ENCODE results near the gene RUSC1. TPM values are rescaled to one million over a fixed set of nuclear protein-coding genes. Genes with fewer than 3 reads are reported as not detected.

The RUSC1 gene, protein sequence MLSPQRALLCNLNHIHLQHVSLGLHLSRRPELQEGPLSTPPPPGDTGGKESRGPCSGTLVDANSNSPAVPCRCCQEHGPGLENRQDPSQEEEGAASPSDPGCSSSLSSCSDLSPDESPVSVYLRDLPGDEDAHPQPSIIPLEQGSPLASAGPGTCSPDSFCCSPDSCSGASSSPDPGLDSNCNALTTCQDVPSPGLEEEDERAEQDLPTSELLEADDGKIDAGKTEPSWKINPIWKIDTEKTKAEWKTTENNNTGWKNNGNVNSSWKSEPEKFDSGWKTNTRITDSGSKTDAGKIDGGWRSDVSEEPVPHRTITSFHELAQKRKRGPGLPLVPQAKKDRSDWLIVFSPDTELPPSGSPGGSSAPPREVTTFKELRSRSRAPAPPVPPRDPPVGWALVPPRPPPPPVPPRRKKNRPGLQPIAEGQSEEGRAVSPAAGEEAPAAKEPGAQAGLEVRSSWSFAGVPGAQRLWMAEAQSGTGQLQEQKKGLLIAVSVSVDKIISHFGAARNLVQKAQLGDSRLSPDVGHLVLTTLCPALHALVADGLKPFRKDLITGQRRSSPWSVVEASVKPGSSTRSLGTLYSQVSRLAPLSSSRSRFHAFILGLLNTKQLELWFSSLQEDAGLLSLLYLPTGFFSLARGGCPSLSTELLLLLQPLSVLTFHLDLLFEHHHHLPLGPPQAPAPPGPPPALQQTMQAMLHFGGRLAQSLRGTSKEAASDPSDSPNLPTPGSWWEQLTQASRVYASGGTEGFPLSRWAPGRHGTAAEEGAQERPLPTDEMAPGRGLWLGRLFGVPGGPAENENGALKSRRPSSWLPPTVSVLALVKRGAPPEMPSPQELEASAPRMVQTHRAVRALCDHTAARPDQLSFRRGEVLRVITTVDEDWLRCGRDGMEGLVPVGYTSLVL
- 10 to 100 TPM; 20.2 to 23.9 TPM for total RNA-seq

DNA sequence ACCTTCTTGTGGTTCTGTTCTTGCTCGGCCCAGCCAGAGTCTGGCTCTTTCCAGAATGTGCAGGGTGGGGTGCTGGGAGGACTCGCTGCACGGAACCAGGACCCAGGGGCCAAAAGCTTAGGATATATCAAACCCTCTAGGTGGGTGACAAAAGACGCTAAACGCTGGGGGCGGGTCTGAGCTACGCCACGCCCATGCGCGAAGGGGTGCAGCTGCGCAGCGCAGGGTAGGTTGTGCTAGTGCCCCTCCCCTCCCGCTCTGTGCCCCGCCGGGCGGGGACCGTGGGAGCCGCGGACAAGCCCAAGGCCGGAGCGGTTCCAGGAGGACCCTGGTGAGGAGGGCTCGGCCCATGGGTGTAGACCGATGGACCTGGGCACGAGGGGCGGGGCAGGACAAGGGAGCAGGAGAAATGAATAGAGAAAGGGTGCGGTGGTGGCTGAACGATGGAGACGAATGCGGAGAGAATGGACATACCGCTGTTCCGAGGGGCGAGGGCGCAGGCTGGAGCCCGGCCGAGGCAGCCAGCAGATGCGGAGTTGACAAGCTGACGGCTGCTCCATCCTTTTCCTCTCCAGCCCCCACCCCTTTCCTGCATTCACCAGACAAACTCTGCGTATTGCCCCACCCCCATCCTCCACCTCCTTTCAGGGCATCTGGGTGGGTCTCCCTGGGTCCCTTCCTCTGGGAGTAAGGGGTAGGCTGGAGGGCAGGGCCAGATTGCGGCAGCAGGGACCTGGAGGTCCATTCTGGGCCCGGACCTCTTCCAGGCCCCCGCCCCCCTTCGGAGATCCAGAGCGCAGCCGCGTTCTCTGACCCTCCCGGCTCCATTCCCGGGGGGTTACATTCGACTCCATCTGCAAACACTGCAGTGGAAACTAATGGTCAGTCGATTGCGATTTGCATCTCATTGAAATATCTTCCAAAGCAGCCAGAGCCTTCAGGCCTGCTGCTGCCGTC, at the start of gene RUSC1:
Gene RUSC1 (plus strand): TSS at position 234 of the 957 bp plus-strand sequence. CDS start 880 bp downstream, outside the sequence.
- Histone ChIP-seq H3K36me3 (peaks cover 13% of the 10 kb centered on the region), H3K27ac (peak within 1 kb of the TSS; percentile 97 to 99), H3K27me3 (no peaks in the 10 kb centered on the region), H3K4me1 (peaks cover 0 to 45% of the 10 kb centered on the region in 2 donors), H3K9me3 (no peaks in the 10 kb centered on the region), H3K4me3 (peak within 1 kb of the TSS; percentile 41 to 80)
- DNase-seq (ENCODE audit: low spot score): peak; percentile 84
- TF ChIP-seq, protein P1, sequence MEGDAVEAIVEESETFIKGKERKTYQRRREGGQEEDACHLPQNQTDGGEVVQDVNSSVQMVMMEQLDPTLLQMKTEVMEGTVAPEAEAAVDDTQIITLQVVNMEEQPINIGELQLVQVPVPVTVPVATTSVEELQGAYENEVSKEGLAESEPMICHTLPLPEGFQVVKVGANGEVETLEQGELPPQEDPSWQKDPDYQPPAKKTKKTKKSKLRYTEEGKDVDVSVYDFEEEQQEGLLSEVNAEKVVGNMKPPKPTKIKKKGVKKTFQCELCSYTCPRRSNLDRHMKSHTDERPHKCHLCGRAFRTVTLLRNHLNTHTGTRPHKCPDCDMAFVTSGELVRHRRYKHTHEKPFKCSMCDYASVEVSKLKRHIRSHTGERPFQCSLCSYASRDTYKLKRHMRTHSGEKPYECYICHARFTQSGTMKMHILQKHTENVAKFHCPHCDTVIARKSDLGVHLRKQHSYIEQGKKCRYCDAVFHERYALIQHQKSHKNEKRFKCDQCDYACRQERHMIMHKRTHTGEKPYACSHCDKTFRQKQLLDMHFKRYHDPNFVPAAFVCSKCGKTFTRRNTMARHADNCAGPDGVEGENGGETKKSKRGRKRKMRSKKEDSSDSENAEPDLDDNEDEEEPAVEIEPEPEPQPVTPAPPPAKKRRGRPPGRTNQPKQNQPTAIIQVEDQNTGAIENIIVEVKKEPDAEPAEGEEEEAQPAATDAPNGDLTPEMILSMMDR (IDR thresholded peaks at IDR 0.05): peak in 1 of 2 donors; percentile 16

DNA sequence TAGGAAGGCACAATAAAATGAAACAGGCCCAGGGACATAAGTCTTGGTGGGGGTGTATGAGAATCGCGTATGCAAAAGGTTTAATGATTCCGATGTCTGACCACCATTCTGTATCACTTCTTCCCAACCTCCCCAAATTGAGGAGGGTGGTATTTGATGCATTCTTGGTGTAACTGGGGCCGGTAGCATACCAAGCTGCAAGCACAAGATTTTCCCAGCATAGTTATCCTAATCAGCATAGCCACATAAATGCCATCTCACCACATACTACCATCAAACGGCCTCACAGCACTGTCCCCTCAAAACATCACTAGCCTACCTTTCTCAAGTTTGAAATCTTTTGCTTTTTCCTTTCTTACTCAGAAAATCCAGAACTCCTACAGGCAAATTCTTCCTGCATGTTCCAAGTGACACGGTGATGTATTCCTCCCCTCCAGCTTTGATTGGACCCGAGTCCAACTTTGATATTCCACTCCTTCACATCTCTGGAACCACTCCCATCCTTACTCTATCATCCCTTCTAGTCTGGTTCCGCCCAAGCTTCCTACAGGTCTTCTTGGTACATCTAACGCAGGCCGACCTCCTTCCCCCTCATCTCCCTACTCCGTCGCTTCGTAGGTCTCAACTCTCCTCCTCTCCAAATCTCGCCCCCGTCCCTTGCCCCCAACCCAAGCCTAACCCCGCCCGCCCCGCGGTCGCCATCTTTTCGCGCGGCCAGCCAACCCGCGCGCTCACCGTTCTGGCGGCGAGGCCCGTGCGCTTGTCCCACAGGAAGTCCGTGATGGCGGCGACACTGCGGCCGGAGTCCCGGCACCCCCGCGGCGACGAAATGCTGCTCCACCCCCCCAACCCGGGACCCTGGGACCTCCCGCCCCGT, 48.0 kb upstream of the RUSC1 start:
- no peaks in the 10 kb centered on the region for H3K27me3 ChIP-seq
- H3K4me1 ChIP-seq: peaks cover 0 to 36% of the 10 kb centered on the region in 2 donors
- TF ChIP-seq, protein P1 (IDR thresholded peaks at IDR 0.05): no peak
- peaks cover 33% of the 10 kb centered on the region for H3K36me3 ChIP-seq
- no peaks in the 10 kb centered on the region for H3K9me3 ChIP-seq
- no peak for DNase-seq (ENCODE audit: low spot score)
- peak overlapping the region; percentile 77 to 94 for H3K4me3 ChIP-seq
- peak overlapping the region; percentile 96 to 99 for H3K27ac ChIP-seq

DNA sequence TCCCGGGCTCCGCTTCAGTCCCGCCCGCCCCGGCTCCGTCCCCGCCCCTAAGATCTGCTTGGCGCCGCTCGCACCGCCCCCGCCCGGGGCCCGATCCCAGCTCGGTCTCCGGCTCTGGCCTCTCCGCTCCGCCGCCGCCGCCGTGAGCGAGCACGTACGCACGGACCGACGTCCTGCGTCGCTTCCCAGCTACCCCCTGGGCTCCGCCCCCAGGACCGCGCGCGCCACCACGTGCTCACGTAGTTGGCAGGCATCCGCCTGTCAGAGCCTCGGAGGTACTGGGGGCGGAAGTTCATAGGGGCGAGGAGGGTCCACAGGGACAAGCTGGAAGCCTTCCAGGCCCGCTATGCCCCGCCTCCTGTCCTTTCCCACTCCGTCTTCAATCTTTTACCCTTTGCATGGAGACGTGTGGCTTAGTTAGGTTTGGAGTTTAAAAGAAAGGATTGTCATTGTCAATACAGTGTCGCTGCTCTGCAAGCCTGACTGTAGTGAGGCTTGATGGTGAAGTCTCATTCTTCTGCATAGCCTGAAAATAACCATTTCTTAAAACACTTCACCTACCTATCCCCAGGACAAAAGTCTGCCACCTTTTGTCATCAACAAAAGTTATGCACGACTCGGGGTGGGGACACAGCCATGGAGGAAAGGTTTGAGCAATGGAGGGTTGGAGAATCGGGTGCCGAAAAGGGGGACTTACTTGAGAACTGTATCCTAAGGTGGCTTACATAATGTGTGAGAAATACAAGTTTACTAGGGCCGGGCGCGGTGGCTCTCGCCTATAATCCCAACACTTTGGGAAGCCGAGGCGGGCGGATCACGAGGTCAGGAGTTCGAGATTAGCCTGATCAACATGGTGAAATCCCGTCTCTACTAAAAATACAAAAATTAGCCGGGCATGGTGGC, 47.1 kb upstream of the RUSC1 start, which contains the start of gene CLK2:
Gene CLK2 (minus strand): TSS at position 162 of the 903 bp plus-strand sequence. CDS start 2,527 bp downstream, outside the sequence.
- no peaks in the 10 kb centered on the region for H3K9me3 ChIP-seq
- no peaks in the 10 kb centered on the region for H3K27me3 ChIP-seq
- H3K27ac ChIP-seq: peak within 1 kb of the TSS; percentile 96 to 99
- peaks cover 24% of the 10 kb centered on the region for H3K36me3 ChIP-seq
- H3K4me1 ChIP-seq: peaks cover 0 to 44% of the 10 kb centered on the region in 2 donors
- DNase-seq (ENCODE audit: low spot score): peak; percentile 94
- peak within 1 kb of the TSS; percentile 77 to 94 for H3K4me3 ChIP-seq
- TF ChIP-seq, protein P1 (IDR thresholded peaks at IDR 0.05): no peak

DNA sequence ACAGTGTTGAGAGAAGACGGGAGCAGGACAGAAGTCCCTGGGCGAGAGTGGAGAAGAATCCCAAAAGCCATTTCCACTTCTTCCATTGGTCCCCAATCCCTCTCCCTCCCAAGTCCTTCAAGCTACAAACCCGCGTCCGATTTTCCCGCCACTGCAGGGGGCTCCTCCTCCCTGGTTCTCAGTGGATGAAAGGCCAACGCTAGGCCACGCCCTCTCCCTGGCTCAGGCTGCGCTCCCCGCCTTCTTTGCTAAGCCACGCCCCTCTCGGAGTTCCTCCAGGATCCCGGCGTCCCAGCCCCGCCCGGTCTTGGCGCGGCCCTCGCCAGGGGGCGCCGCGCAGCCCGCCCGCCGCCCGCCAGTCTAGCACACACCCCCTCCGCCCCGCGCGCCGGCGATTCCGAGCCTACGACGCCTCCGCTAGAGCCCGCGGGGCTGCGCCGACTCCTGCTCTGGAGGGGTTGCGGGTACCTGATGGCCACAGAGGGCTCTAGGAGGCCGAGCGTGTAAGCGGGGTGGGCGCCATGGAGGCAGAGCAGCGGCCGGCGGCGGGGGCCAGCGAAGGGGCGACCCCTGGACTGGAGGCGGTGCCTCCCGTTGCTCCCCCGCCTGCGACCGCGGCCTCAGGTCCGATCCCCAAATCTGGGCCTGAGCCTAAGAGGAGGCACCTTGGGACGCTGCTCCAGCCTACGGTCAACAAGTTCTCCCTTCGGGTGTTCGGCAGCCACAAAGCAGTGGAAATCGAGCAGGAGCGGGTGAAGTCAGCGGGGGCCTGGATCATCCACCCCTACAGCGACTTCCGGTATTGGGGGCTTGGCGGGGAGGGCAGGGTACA, 43.4 kb upstream of the RUSC1 start, which contains the start of gene HCN3:
Gene HCN3 (plus strand): TSS at position 394 of the 832 bp plus-strand sequence. CDS start 128 bp downstream, at position 522.
- Histone ChIP-seq H3K4me3 (peak within 1 kb of the TSS; percentile 61 to 80), H3K4me1 (peaks cover 0 to 28% of the 10 kb centered on the region in 2 donors), H3K36me3 (no peaks in the 10 kb centered on the region), H3K9me3 (no peaks in the 10 kb centered on the region), H3K27me3 (no peaks in the 10 kb centered on the region), H3K27ac (peak within 1 kb of the TSS; percentile 63 to 79)
- TF ChIP-seq, protein P1 (IDR thresholded peaks at IDR 0.05): peak; percentile 72 to 88
- peak; percentile 97 for DNase-seq (ENCODE audit: low spot score)

Data from right atrium auricular region (tissue), 2 donors.